T-helper 17 cell (primary cell): Measurements from ENCODE around the gene GFY. TPM values are rescaled to one million over a fixed set of nuclear protein-coding genes. Genes with fewer than 3 reads are reported as not detected.
A peak's percentile ranks its signal among the peaks of the same experiment; 100 is the strongest.

Source experiments
- ATAC-seq: fragments of 150-1000 bp; cut with Tn5 transposase; 2 replicates; pipeline ENCODE4 v1.10.0; 2021; ENCODE audit warnings: mild to moderate bottlenecking, moderate library complexity
- DNase-seq, 3 donors: peaks; one replicate each; pipeline versions ENCODE4 v3.0.0 to v3.0.0-alpha.2; 2020 to 2021
- H3K9me3 ChIP-seq: one replicate; pipeline ENCODE4 v1.7.0; 2013; ENCODE audit warnings: low read length, mild to moderate bottlenecking; ENCODE audit not compliant: control insufficient read depth, poor library complexity, severe bottlenecking
- H3K27ac Mint-ChIP-seq: one replicate; pipeline ENCODE4 v1.8.0; 2022; ENCODE audit warnings: mild to moderate bottlenecking, moderate library complexity, mixed read lengths
- H3K27me3 Mint-ChIP-seq: one replicate; pipeline ENCODE4 v1.8.0; 2022; ENCODE audit warnings: mixed read lengths
- H3K36me3 Mint-ChIP-seq: one replicate; pipeline ENCODE4 v1.8.0; 2022; ENCODE audit warnings: low read depth, mixed read lengths
- H3K4me1 Mint-ChIP-seq: one replicate; pipeline ENCODE4 v1.8.0; 2022; ENCODE audit warnings: mild to moderate bottlenecking, mixed read lengths
- H3K4me3 Mint-ChIP-seq: one replicate; pipeline ENCODE4 v1.8.0; 2022; ENCODE audit warnings: mild to moderate bottlenecking, moderate library complexity, mixed read lengths
- total RNA-seq, 4 donors: library from RNA in 2 of 4; stranded (reverse) in 2 of 4; gene quantifications; one replicate each; pipeline ENCODE4 v1.2.3 and lab custom pipeline; 2022 to 2026

The GFY gene
- total RNA-seq, 2 donors from 2014 or later, result not detected

DNA sequence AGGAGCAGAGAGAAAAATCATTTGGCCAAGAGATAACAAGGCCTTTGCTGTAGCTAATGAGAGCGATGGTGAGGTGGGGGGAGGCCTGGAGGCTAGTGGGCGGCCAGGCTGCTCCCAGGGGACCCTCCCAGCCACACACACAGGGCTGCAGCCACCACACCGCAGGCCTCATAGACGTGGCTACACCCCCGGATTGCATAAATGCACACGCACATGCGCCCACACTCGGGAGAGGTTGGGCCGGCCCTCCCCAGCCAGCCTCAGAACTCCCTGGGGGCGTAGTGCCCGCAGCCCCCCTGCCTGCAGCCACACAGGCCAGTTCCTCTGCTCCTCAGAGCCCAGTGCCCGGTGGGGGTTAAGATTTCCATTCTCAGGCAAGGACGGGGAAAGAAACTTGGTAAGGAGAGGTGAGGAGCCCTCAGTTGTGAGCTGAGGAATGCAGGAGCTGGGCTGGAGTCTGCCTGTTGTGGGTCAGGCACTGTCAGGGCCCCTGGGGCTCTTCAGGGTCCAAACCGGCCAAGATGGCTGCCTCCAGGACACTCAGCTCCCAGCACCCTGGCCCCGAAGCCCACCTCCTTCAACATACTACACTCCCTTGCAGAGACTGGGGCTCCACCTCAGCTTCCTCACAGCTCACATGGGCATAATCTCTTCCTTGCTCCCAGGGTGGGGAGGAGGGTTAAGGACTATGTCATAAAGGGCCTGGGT, 9.9 kb upstream of the GFY start:
- Mint-ChIP-seq H3K27ac (no peak overlapping the region), H3K4me3 (no peak overlapping the region), H3K27me3 (peaks cover 29% of the 10 kb centered on the region), H3K36me3 (peaks cover 5% of the 10 kb centered on the region), H3K4me1 (peaks cover 38% of the 10 kb centered on the region)
- no peak for DNase-seq
- no peaks in the 10 kb centered on the region for H3K9me3 ChIP-seq
- no peak for ATAC-seq

DNA sequence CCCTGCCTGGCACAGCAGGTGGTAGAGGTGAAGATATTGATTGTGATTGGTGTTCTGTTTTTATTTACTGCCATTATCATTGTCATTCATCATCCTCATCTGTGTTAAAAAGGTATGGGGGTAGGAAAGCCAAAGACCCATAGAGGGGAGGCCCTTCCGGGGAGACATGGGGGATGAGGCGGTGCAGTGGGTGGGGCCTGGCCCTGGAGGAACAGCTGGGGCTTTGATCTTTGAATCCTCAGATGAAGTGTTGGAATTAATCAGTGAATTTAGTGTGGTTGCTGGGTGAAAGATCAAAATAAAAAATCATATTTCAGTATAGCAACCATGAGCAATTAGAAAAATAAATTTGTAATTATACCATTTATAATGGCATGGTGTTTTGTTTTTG, 9.4 kb upstream of the GFY start:
- Mint-ChIP-seq H3K4me1 (peaks cover 38% of the 10 kb centered on the region), H3K27ac (no peak overlapping the region), H3K27me3 (peaks cover 34% of the 10 kb centered on the region), H3K4me3 (no peak overlapping the region), H3K36me3 (peaks cover 5% of the 10 kb centered on the region)
- DNase-seq, result no peak
- ATAC-seq, result no peak
- H3K9me3 ChIP-seq, result no peaks in the 10 kb centered on the region

DNA sequence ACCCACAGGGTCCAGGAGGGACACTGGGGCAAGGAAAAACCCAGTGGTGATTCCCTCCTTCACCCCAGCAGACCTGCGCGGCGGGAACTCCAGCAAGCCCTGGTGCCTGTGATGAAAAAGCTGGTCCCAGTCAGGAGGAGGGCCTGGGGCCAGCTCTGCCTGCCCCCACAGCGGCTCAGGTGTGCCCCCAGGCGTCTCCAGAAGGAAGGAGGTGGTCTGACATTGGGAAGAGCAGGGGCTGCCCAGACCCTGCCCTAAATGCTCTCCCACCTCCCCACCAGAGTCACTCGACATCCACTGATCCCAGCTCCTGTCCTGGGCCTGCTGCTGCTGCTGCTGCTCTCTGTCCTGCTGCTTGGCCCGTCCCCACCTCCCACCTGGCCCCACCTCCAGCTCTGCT, 8.1 kb upstream of the GFY start:
- Mint-ChIP-seq H3K27ac (no peak overlapping the region), H3K36me3 (peaks cover 9% of the 10 kb centered on the region), H3K4me1 (peaks cover 38% of the 10 kb centered on the region), H3K27me3 (peaks cover 47% of the 10 kb centered on the region), H3K4me3 (no peak overlapping the region)
- DNase-seq (no peak), ATAC-seq (no peak)
- H3K9me3 ChIP-seq, result no peaks in the 10 kb centered on the region

DNA sequence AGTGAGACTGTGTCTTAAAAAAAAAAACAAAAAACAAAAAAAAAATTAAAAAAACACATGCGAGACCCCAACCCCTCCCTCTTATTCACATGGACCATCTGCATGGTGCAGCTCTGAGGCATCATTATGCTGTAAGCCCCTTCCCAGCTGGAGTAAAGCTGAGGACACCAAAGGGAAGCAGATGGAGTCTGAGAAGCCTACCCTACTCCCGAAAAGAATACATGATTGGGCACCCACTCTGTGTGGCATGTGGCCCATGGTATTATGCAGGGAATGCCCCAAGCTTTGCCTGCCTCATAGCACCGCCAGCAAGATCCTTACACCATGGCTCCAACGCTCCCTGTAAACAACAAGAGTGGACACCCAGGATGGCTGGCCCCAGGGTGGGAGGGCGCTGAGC, 6.7 kb upstream of the GFY start:
- DNase-seq (no peak), ATAC-seq (no peak)
- Mint-ChIP-seq H3K27ac (no peak overlapping the region), H3K36me3 (peaks cover 10% of the 10 kb centered on the region), H3K4me3 (no peak overlapping the region), H3K27me3 (peaks cover 58% of the 10 kb centered on the region), H3K4me1 (peaks cover 38% of the 10 kb centered on the region)
- H3K9me3 ChIP-seq, result no peaks in the 10 kb centered on the region

DNA sequence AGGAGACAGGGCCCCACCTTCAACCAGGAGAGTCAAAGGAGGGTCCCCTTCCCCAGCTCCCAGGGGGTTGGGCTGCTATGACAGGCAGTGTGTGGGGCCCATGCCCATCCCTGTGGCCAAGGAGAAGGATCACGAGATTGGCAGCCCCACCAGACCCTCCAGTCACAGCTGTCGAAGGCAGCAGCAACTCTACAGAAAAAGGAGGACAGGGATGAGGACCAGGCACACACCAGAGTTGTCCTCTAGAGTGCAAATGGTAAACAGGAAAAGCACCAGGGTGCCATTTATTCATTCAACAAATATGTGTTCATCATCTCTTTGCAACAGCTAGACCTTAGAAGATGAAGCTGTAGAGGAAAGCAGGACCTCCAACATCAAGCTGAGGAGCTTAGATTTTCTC, 6.0 kb upstream of the GFY start:
- Mint-ChIP-seq H3K4me3 (no peak overlapping the region), H3K27me3 (peaks cover 64% of the 10 kb centered on the region), H3K27ac (no peak overlapping the region), H3K36me3 (peaks cover 15% of the 10 kb centered on the region), H3K4me1 (peaks cover 45% of the 10 kb centered on the region)
- no peak for ATAC-seq
- DNase-seq, result no peak
- H3K9me3 ChIP-seq, result no peaks in the 10 kb centered on the region

DNA sequence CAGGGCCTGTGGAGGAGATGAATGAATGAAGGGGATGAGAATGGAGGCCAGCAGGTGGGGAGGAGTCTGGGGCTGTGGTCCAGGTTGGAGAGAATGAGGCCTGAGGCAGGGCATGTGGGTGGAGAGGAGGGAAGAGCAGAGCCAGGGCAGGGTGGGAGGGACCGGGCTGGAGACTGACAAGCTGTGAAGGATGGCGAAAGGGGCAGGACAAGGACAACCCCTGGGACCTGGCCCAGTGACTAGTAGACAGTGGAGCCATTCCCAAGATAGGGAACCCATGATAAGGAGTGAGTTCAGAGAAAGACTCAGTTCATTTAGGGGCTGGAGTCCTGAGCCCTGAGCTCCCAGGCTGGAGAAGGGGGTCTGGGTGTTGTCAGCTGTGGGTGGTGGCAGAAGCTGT, 5.0 kb upstream of the GFY start:
- H3K36me3 Mint-ChIP-seq, result peaks cover 15% of the 10 kb centered on the region
- peaks cover 72% of the 10 kb centered on the region for H3K27me3 Mint-ChIP-seq
- H3K4me1 Mint-ChIP-seq, result peaks cover 51% of the 10 kb centered on the region
- no peak overlapping the region for H3K27ac Mint-ChIP-seq
- no peak for DNase-seq
- no peaks in the 10 kb centered on the region for H3K9me3 ChIP-seq
- ATAC-seq, result no peak
- no peak overlapping the region for H3K4me3 Mint-ChIP-seq

DNA sequence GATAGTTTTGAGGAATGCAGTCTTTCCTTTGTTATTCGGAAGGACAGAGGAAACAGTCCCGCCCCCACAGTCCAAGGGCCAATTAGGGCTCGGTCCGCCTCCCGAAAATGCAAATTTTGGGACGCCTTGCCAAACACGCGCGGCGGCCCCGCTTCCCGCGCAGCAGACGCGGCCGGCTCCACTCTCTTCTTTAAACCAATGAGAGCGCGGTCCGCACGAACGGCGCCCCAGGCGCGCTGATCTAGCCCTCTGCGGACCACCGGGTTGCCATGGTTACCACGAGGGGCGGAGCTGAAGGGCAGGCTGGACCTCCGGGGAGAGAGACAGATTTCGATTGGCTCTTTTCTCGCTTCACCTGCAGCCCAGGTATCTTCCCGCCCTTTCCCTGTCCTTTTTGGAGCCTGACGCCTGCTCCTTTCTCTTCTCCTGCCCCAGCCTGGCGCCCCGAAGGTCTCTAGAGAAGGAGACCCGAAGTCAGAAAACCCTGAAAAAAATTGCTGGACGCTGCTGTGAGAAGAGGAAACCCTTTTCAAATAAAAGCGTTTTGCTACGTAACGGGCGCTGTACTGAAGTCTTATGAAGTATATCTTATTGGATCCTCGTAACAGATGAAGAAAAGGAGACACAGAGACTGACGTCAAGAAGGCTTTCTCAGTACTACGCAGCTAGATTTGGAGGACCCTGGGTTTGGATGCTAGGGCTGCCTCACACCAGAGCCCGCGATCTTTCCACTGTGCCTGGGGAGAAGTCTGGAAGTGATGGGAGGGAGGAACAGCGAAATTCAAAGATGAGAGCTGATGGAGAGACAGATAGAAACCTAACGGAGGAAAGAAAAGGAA, 3.9 kb upstream of the GFY start:
- Mint-ChIP-seq H3K36me3 (peaks cover 15% of the 10 kb centered on the region), H3K4me1 (peaks cover 57% of the 10 kb centered on the region), H3K27me3 (peaks cover 82% of the 10 kb centered on the region), H3K27ac (peak overlapping the region; percentile 88), H3K4me3 (peak overlapping the region; percentile 84)
- peak; percentile 40 for ATAC-seq
- no peaks in the 10 kb centered on the region for H3K9me3 ChIP-seq
- no peak for DNase-seq

DNA sequence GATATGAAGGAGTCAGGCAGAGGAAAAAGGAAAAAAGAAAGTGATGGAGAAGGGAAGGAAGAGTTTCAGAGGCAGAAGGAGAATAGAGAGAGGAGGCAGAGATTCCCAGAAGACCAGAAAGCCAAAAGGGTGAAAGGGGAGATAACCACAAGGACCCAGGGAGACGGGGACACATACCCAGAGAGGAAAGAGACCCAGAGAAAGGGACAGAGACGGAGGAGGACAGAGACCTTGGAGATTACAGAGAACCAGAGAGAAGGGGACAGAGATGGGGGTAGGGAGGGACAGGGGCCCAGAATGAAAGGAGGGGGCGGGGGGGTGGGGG, 3.3 kb upstream of the GFY start:
- H3K4me1 Mint-ChIP-seq, result peaks cover 63% of the 10 kb centered on the region
- H3K4me3 Mint-ChIP-seq, result peak overlapping the region; percentile 84
- no peak for DNase-seq
- no peak for ATAC-seq
- H3K27ac Mint-ChIP-seq, result peak overlapping the region; percentile 88
- H3K27me3 Mint-ChIP-seq, result peaks cover 88% of the 10 kb centered on the region
- peaks cover 18% of the 10 kb centered on the region for H3K36me3 Mint-ChIP-seq
- no peaks in the 10 kb centered on the region for H3K9me3 ChIP-seq

DNA sequence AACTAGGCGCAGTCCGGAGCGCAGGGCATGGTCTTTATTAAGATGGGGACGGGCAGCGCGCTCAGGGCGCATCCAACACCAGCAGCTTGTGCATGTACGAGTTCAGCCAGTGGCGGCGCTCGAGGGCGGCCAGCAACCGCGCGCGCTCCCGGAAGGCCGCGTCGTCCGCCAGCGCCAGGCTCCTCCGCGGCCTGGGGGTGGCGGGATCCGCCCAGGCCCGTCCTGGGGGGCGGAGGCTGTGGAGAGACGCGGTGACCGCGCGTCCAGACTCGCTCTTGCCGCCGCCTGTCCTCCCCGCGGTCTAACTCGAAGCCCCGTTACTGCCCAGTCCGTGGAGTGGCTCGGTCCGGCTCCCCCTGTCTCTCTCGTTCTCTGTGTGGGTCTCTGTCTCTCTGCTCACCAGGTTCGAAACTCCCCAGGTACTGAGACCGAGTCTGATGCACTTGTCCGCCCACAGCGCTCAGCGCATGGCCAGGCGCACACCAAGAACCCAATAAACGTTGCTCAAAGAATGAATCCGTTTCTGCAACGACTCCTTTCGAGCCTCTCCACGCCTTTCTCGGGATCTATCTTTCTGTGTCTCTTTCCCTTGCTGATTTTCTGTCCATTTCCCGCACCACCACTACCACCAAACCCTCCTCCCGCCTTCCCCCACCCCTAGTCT, 2.6 kb upstream of the GFY start:
- Mint-ChIP-seq H3K36me3 (peaks cover 22% of the 10 kb centered on the region), H3K4me3 (peak overlapping the region; percentile 93), H3K4me1 (peaks cover 67% of the 10 kb centered on the region), H3K27ac (no peak overlapping the region), H3K27me3 (peaks cover 92% of the 10 kb centered on the region)
- H3K9me3 ChIP-seq, result no peaks in the 10 kb centered on the region
- DNase-seq (peak; percentile 30 to 46 (median 39)), ATAC-seq (peak; percentile 56)

DNA sequence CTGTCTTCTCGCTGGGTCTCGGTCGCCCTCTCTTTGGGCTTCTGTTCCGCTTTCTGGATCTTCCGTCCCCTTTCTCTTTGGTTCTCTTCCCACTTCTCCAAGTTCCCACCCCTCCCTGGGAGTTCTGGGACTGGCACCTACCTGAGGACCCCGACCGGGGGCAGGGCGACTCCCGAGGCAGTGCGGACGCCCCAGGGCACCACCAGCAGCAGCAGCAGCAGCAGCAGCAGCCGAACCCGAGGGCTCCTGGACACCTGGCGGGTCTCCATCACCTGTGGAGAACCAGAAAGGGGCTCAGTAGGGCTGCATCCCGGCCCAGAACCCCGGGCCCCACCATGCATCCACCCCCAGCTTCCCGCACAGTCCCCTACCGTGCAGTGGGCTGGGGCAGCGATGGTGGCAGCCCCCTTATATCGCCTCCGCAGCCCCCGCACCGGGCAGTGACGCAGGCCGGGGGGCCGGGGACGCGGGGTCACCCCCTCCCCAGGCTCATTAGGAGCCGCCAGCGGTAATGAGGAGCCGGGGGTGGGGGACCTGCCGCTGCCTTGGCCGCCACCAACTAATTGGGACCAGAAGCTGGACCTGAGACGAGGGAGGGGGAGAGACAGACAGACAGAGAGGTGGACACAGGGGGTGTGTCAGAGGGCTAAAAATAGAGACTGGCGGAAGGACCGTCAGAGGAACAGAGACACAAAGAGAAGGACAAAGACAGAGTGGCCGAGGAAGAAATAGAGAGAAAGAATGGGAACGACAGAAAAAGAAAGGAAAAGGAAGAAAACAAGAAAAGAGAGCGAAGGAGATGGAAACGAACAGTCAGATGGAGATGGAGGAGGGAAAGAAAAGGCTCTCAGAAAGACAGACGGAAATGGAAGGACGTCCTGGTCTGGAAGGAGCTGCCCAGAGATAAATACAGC, 1.9 kb upstream of the GFY start, which contains the start of gene PTH2:
TSS of gene PTH2 (minus strand) at position 371 of the 914 bp plus-strand sequence. CDS start at position 269, 102 bp downstream.
- Mint-ChIP-seq H3K4me3 (peak within 1 kb of the TSS; percentile 93), H3K36me3 (peaks cover 22% of the 10 kb centered on the region), H3K27ac (peak within 1 kb of the TSS; percentile 86), H3K27me3 (peaks cover 93% of the 10 kb centered on the region), H3K4me1 (peaks cover 70% of the 10 kb centered on the region)
- no peaks in the 10 kb centered on the region for H3K9me3 ChIP-seq
- ATAC-seq (no peak), DNase-seq (no peak)

DNA sequence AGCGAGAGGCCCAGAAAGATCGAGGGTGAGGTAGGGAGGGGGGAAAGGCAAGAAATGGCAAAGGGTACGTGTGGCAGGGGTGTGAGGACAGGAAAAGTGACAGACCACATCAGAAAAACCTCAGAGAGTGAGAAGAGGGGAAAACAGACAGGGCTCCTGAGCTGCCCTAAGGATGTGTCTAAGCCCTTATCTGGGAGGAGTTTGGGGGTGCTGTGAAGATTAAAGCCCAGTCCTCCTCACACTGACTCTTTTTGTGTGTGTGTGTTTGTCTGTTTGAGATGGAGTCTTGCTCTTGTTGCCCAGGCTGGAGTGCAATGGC, 1.2 kb upstream of the GFY start:
- Mint-ChIP-seq H3K27ac (peak overlapping the region; percentile 86), H3K4me1 (peaks cover 74% of the 10 kb centered on the region), H3K4me3 (peak overlapping the region; percentile 93), H3K27me3 (peaks cover 94% of the 10 kb centered on the region), H3K36me3 (peaks cover 22% of the 10 kb centered on the region)
- ATAC-seq (peak; percentile 65), DNase-seq (no peak)
- no peaks in the 10 kb centered on the region for H3K9me3 ChIP-seq

DNA sequence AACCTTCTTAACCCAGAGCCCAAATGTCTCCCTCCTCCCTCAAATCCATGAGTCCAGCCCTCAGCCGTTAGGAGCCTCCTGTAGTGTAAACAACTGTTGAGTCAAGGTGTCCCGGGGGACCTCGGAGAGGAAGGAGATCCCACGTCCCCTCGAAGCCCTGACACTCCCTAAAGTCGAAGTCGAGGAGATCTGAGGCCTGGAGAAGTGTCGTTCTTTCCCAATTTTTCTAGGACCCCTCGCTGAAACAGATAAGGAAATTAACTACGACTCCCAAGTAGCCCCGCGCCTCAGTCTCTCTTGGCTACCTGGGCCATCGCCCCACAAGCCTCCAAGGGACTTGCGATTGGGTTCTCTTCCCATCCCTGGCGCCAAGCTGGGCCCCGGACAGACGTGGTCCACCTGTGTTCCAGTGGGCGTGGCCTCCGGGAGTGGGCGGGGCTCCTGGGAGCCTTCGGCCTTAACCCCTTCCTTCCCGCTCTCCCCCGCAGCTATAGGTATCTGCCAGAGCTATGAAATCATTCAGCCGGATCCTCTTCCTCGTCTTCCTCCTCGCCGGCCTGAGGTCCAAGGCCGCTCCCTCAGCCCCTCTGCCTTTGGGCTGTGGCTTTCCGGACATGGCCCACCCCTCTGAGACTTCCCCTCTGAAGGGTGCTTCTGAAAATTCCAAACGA, 869 bp downstream of the GFY start:
- Mint-ChIP-seq H3K4me3 (no peak overlapping the region), H3K4me1 (peaks cover 68% of the 10 kb centered on the region), H3K36me3 (peaks cover 22% of the 10 kb centered on the region), H3K27ac (no peak overlapping the region), H3K27me3 (peaks cover 92% of the 10 kb centered on the region)
- ATAC-seq (no peak), DNase-seq (no peak)
- H3K9me3 ChIP-seq, result no peaks in the 10 kb centered on the region
